CD14-positive monocyte (primary cell): ENCODE measurements around the gene PDIA6. TPM values are rescaled to one million over a fixed set of nuclear protein-coding genes. Genes with fewer than 3 reads are reported as not detected.

Experiments used
- DNase-seq, 3 donors: peaks; one replicate each; pipeline ENCODE4 v3.0.0-alpha.2; 2011 to 2022
- H2AFZ ChIP-seq: 2 replicates; pipeline ENCODE4 v1.6.0; 2012; ENCODE audit warnings: mild to moderate bottlenecking, low read depth, low read length, inconsistent platforms; ENCODE audit not compliant: insufficient read depth, poor library complexity, severe bottlenecking
- H3K27ac ChIP-seq, 2 donors: 1 replicate in 1 of 2; 2 replicates in 1 of 2; pipeline ENCODE4 v1.5.1; 2012 to 2013; ENCODE audit warnings: low read length in 2 of 2, control low read depth in 1 of 2, inconsistent platforms in 1 of 2, low read depth in 1 of 2, mild to moderate bottlenecking in 1 of 2
- H3K27me3 ChIP-seq, 2 donors: one replicate each; pipeline versions ENCODE4 v1.6.0 to v1.6.1; 2011 to 2013; ENCODE audit warnings: low read length in 2 of 2; ENCODE audit not compliant: control insufficient read depth in 2 of 2, insufficient read depth in 2 of 2
- H3K36me3 ChIP-seq, 2 donors: replicated peaks in 1 of 2; 1 replicate in 1 of 2; 2 replicates in 1 of 2; pipeline versions ENCODE4 v1.5.1 to v1.6.1; 2012 to 2013; ENCODE audit warnings: low read length in 2 of 2, control low read depth in 1 of 2, inconsistent platforms in 1 of 2, mild to moderate bottlenecking in 1 of 2; ENCODE audit not compliant: insufficient read depth in 2 of 2, control insufficient read depth in 1 of 2
- H3K4me1 ChIP-seq, 2 donors: 1 replicate in 1 of 2; 2 replicates in 1 of 2; pipeline versions ENCODE4 v1.5.1 to v1.6.1; 2012 to 2013; ENCODE audit warnings: low read length in 2 of 2, control low read depth in 1 of 2, inconsistent platforms in 1 of 2, mild to moderate bottlenecking in 1 of 2, moderate library complexity in 1 of 2; ENCODE audit not compliant: insufficient read depth in 2 of 2, control insufficient read depth in 1 of 2
- H3K4me2 ChIP-seq: replicated peaks from 2 replicates; pipeline ENCODE3; 2012; ENCODE audit warnings: low read length, moderate library complexity, mild to moderate bottlenecking; ENCODE audit not compliant: poor library complexity, severe bottlenecking; ENCODE audit errors: extremely low read depth
- H3K4me3 ChIP-seq, 3 experiments: fragments of 200-600 bp in 1 of 3; sonication (generic) in 1 of 3; replicated peaks in 1 of 3; 1 replicate in 2 of 3; 2 replicates in 1 of 3; pipeline ENCODE4 v1.5.1; 2011 to 2013; ENCODE audit warnings: low read length in 3 of 3, mild to moderate bottlenecking in 3 of 3, control low read depth in 2 of 3, low read depth in 2 of 3, inconsistent platforms in 1 of 3, moderate library complexity in 1 of 3
- H3K79me2 ChIP-seq: 2 replicates; pipeline ENCODE4 v1.6.0; 2012; ENCODE audit warnings: mild to moderate bottlenecking, control low read depth, inconsistent platforms, low read length, moderate library complexity; ENCODE audit not compliant: insufficient read depth
- H3K9ac ChIP-seq: 2 replicates; pipeline ENCODE4 v1.6.0; 2017; ENCODE audit warnings: low read length, mild to moderate bottlenecking; ENCODE audit not compliant: insufficient read depth, poor library complexity, severe bottlenecking
- H3K9me3 ChIP-seq, 2 donors: replicated peaks in 1 of 2; 1 replicate in 1 of 2; 2 replicates in 1 of 2; pipeline versions ENCODE4 v1.5.1 to v1.6.1; 2012 to 2013; ENCODE audit warnings: low read length in 2 of 2, control low read depth in 1 of 2; ENCODE audit not compliant: control insufficient read depth in 1 of 2, insufficient read depth in 1 of 2
- H4K20me1 ChIP-seq: 2 replicates; pipeline ENCODE4 v1.6.0; 2012; ENCODE audit warnings: mild to moderate bottlenecking, low read length, control low read depth, moderate library complexity; ENCODE audit not compliant: insufficient read depth
- H3K27ac Mint-ChIP-seq, 7 donors: one replicate each; pipeline ENCODE4 v1.8.0; 2020; ENCODE audit warnings: mild to moderate bottlenecking in 7 of 7, mixed read lengths in 7 of 7, moderate library complexity in 6 of 7, inconsistent platforms in 2 of 7
- H3K27me3 Mint-ChIP-seq, 3 donors: one replicate each; pipeline ENCODE4 v1.8.0; 2021 to 2022; ENCODE audit warnings: low read depth in 3 of 3, mild to moderate bottlenecking in 3 of 3, mixed read lengths in 3 of 3, moderate library complexity in 3 of 3, inconsistent platforms in 1 of 3
- H3K36me3 Mint-ChIP-seq, 2 donors: one replicate each; pipeline ENCODE4 v1.8.0; 2020; ENCODE audit warnings: mixed read lengths in 2 of 2, inconsistent platforms in 1 of 2, mild to moderate bottlenecking in 1 of 2
- H3K4me1 Mint-ChIP-seq: one replicate; pipeline ENCODE4 v1.8.0; 2020; ENCODE audit warnings: mild to moderate bottlenecking, mixed read lengths
- H3K4me3 Mint-ChIP-seq, 2 donors: one replicate each; pipeline ENCODE4 v1.8.0; 2020; ENCODE audit warnings: mild to moderate bottlenecking in 2 of 2, mixed read lengths in 2 of 2, moderate library complexity in 1 of 2
- H3K9me3 Mint-ChIP-seq, 7 donors: one replicate each; pipeline ENCODE4 v1.8.0; 2020 to 2022; ENCODE audit warnings: mixed read lengths in 7 of 7, mild to moderate bottlenecking in 6 of 7, moderate library complexity in 6 of 7, inconsistent platforms in 2 of 7
- CTCF ChIP-seq: fragments of 200-600 bp; IDR thresholded peaks from one replicate; pipeline ENCODE4 v1.8.0; 2022; ENCODE audit warnings: antibody characterized with exemption, mild to moderate bottlenecking
- WGBS: methylation state at CpG from one replicate; pipeline ENCODE4 v1.1.5; 2013; ENCODE audit warnings: missing lambda C conversion rate; ENCODE audit not compliant: insufficient coverage; 5-methylcytosine and 5-hydroxymethylcytosine counted together
- intact Hi-C, 2 donors: fragments of 100-400 bp; cut with micrococcal nuclease; formaldehyde crosslinking; loops; one replicate each; pipeline versions ENCODE4 v1.15.0 to v1.15.1; 2023
- polyA plus RNA-seq, 3 donors: library from polyadenylated mRNA; depleted of rRNA in 1 of 3; unstranded in 2 of 3; stranded (reverse) in 1 of 3; fragments of 300-500 nt in 2 of 3; fragments of >200 nt in 1 of 3; fragmentation: Illumina TruSeq in 2 of 3; gene quantifications; 1 replicate in 2 of 3; 2 replicates in 1 of 3; pipeline ENCODE4 v1.2.3, GENCODE V29; 2012 to 2021

The PDIA6 gene
- polyA plus RNA-seq, 3 donors, result 49.8 to 187 (median 166) TPM

- intact Hi-C loops, result no loop called here
- TF ChIP-seq CTCF, result no peak
- Histone ChIP-seq H3K79me2 (no peaks in the 10 kb centered on the region), H3K27me3 (no peaks in the 10 kb centered on the region), H3K9ac (no peak overlapping the region), H3K4me3 (no peak overlapping the region), H4K20me1 (no peaks in the 10 kb centered on the region), H3K36me3 (peaks cover 95 to 100% of the 10 kb centered on the region in 2 donors), H3K4me2 (no peak overlapping the region), H3K27ac (no peak overlapping the region), H3K9me3 (no peaks in the 10 kb centered on the region), H3K4me1 (no peaks in the 10 kb centered on the region), H2AFZ (no peak overlapping the region)
- Mint-ChIP-seq H3K4me3 (no peak overlapping the region), H3K4me1 (no peaks in the 10 kb centered on the region), H3K27ac (peak overlapping the region in 3 of 7 donors; percentile 18 to 27 (median 26)), H3K36me3 (peaks cover 96 to 100% of the 10 kb centered on the region in 2 donors), H3K27me3 (no peaks in the 10 kb centered on the region), H3K9me3 (peaks cover 0 to 2% (median 0%) of the 10 kb centered on the region in 7 donors)
- DNase-seq, result no peak
- no CpG with 5 or more reads among the region's 12 CpGs for WGBS
Measured at GRCh38 chr2:10786240-10786982, 26.2 kb downstream of the PDIA6 start.

GRCh38 chr2:10785260-10785659, 27.3 kb downstream of the PDIA6 start:
- Histone ChIP-seq H4K20me1 (no peaks in the 10 kb centered on the region), H3K4me2 (no peak overlapping the region), H3K9me3 (no peaks in the 10 kb centered on the region), H3K27me3 (no peaks in the 10 kb centered on the region), H2AFZ (no peak overlapping the region), H3K27ac (no peak overlapping the region), H3K36me3 (peaks cover 94 to 100% of the 10 kb centered on the region in 2 donors), H3K9ac (no peak overlapping the region), H3K4me3 (no peak overlapping the region), H3K79me2 (no peaks in the 10 kb centered on the region), H3K4me1 (no peaks in the 10 kb centered on the region)
- TF ChIP-seq CTCF, result no peak
- 95% methylated on average over 4 of the region's 5 CpGs for WGBS
- intact Hi-C loops, result no loop called here
- H3K9me3 Mint-ChIP-seq, result peaks cover 0 to under 1% (median 0%) of the 10 kb centered on the region in 7 donors
- no peak overlapping the region for H3K27ac Mint-ChIP-seq
- peaks cover 92 to 100% of the 10 kb centered on the region in 2 donors for H3K36me3 Mint-ChIP-seq
- H3K4me3 Mint-ChIP-seq, result no peak overlapping the region
- no peak for DNase-seq
- no peaks in the 10 kb centered on the region for H3K27me3 Mint-ChIP-seq
- H3K4me1 Mint-ChIP-seq, result no peaks in the 10 kb centered on the region
